ENCODE data around the gene BRD9. TPM values are rescaled to one million over a fixed set of nuclear protein-coding genes. Genes with fewer than 3 reads are reported as not detected.

The BRD9 gene
- total RNA-seq, 6 experiments from 2014 or later: 10.7 to 16.7 (median 13.8) TPM

DNA sequence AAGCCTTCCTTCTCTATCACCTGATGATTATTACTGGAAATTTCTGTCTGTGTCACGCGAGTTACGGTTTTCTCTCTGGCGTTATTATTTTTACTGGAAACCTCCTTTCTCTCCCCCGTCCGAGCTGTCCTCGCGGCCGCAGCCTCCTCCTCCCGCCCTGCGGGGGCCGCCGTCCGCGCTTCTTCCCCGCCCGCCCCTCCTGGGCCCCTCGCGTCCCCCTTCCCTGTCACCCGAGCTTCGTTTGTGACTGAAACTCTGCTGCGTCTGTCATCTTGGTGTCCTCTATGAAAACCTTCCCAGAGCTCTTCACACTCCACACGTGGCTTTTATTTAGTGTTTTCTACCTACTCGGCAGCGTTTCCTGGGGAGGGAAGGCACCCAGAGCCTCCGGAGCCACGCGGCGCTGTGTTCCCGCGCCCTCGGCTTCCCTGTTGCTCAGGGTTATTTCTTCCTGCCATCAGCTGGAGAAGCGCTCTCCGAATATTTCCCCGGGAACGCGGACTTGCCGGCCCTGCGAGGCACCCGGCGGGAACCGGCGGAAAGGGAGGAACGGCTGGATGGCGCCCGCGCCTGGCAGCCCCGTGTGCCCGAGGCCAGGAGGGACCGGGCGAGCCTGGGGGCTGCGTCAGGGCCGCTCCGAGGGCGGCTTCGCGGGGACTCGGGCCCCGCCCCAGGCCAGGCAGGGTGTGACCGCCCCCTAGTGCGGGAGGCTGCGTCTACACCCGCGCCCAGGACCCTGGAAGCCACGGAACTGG lies 34.0 kb upstream of the BRD9 start:
- H3K27ac ChIP-seq: no peak overlapping the region

DNA sequence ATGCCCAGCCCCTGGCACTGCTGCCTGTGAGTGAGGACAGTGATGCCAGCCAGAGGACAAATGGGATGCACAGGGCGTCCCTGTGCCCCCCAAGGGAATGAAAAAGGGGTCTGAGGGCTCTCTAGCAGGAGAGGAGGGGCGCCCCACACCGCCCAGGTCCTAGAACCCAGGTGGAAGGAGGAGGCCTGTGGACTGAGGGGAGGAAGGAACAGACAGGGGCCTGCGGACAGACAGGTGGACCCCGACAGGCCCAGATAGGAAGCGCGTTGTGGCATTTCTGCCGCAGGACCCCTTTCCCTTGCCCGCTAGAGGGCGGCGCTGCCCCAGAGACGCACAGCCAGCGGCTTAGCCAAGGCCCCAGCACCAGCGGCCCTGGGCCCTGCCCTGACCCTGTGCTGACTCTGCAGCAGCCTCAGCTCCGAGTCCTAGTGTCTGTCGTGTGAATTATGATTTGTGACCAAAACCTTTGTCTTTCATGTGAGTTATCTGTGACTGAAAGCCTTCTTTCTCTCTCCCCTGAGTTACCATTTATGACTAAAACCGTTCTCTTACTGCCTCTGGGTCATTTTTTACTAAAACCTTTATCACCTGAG lies 30.8 kb upstream of the BRD9 start:
- no peaks in the 10 kb centered on the region for H3K9me3 ChIP-seq
- H3K27me3 ChIP-seq: peaks cover 0 to 14% of the 10 kb centered on the region in 2 donors
- ATAC-seq (peak; percentile 92 to 99 (median 96)), DNase-seq (peak; percentile 87 to 89 (median 89))
- H3K27ac ChIP-seq: no peak overlapping the region
- H3K36me3 ChIP-seq: no peaks in the 10 kb centered on the region
- H3K4me3 ChIP-seq: no peak overlapping the region
- intact Hi-C loops (cut with DNase I): loop anchor here (5.0 to 10.0 kb wide), 3 partner anchors 219 to 731 kb away; no protein-coding TSS in a partner anchor
- 32% methylated on average over 3 of the region's 17 CpGs for WGBS (ENCODE audit: insufficient coverage, low coverage, low lambda C conversion rate, missing lambda C conversion rate)
- H3K4me1 ChIP-seq: peaks cover 0 to 7% (median 0%) of the 10 kb centered on the region in 4 donors
- TF ChIP-seq, protein P1, sequence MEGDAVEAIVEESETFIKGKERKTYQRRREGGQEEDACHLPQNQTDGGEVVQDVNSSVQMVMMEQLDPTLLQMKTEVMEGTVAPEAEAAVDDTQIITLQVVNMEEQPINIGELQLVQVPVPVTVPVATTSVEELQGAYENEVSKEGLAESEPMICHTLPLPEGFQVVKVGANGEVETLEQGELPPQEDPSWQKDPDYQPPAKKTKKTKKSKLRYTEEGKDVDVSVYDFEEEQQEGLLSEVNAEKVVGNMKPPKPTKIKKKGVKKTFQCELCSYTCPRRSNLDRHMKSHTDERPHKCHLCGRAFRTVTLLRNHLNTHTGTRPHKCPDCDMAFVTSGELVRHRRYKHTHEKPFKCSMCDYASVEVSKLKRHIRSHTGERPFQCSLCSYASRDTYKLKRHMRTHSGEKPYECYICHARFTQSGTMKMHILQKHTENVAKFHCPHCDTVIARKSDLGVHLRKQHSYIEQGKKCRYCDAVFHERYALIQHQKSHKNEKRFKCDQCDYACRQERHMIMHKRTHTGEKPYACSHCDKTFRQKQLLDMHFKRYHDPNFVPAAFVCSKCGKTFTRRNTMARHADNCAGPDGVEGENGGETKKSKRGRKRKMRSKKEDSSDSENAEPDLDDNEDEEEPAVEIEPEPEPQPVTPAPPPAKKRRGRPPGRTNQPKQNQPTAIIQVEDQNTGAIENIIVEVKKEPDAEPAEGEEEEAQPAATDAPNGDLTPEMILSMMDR (IDR thresholded peaks at IDR 0.05): peak; percentile 90 to 93 (median 91)
- TF ChIP-seq POLR2A (IDR thresholded peaks at IDR 0.05): no peak

More for the DNA sequence above, 34.0 kb upstream of the BRD9 start:
- ATAC-seq (peak; percentile 60 to 78 (median 72)), DNase-seq (peak in 2 of 3 donors; percentile 48 to 53)
- H3K4me3 ChIP-seq: peak overlapping the region; percentile 12 to 35 (median 21)
- H3K27me3 ChIP-seq: peaks cover 0 to 14% of the 10 kb centered on the region in 2 donors
- intact Hi-C loops (cut with DNase I): loop anchor here (10.0 kb wide), 2 partner anchors 238 to 728 kb away; no protein-coding TSS in a partner anchor
- H3K9me3 ChIP-seq: no peaks in the 10 kb centered on the region
- whole genome bisulfite sequencing (ENCODE audit: insufficient coverage, low coverage, low lambda C conversion rate, missing lambda C conversion rate): 18% methylated on average over 37 of the region's 65 CpGs
- TF ChIP-seq POLR2A (IDR thresholded peaks at IDR 0.05): no peak
- TF ChIP-seq, protein P1 (IDR thresholded peaks at IDR 0.05): peak; percentile 22 to 32 (median 24)
- peaks cover 0 to 7% (median 0%) of the 10 kb centered on the region in 4 donors for H3K4me1 ChIP-seq
- H3K36me3 ChIP-seq: no peaks in the 10 kb centered on the region

DNA sequence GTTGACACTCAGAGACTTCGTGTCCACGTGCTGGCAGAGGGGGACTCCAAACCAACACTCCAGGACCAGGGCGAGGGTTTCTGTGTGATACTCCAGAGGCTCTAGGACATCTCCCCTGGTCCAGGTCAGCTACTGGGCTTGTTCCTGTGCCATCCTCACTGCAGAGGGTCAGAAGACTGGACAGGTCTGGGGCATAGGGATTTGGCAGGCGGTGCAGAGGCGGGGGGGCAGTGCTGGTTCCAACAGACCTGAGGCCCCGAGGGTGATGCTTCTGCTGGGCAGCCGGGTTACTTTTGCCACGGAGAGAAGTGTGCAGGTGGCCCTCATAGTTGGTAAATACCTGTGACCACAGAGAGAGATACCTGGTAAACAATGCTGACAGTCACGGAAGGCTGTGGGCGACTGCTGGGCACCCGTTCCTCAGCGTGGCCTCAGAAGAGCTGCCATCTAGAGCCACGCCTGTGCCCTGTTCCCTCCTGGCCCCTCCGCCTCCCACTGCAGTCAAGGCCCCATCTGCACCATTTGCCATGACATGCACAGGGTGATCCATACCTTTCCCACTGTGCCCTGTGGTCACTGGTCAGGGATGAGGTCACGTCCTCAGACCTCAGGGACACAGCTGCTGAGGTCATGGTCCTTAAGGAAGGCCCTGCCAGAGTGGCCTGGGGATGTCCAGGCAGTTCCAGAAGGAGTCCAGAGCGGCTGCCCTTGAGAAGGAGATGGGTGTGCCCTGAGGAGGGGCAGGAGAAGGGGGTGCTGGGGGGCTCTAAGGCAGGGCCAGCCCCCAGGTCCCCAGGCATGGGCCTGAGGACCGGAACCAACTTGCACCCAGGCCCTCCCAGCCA lies 30.1 kb upstream of the BRD9 start:
- H3K4me3 ChIP-seq: no peak overlapping the region
- TF ChIP-seq, protein P1 (IDR thresholded peaks at IDR 0.05): no peak
- no peak for TF ChIP-seq POLR2A (IDR thresholded peaks at IDR 0.05)
- H3K36me3 ChIP-seq: no peaks in the 10 kb centered on the region
- intact Hi-C loops (cut with DNase I): loop anchor here (5.0 to 10.0 kb wide), 3 partner anchors 220 to 732 kb away; no protein-coding TSS in a partner anchor
- DNase-seq (peak in 1 of 3 donors; percentile 39), ATAC-seq (peak in 1 of 4 donors; percentile 4)
- peaks cover 0 to 14% of the 10 kb centered on the region in 2 donors for H3K27me3 ChIP-seq
- H3K4me1 ChIP-seq: peaks cover 0 to 7% (median 0%) of the 10 kb centered on the region in 4 donors
- H3K9me3 ChIP-seq: no peaks in the 10 kb centered on the region
- 80% methylated on average over 3 of the region's 17 CpGs for WGBS (ENCODE audit: insufficient coverage, low coverage, low lambda C conversion rate, missing lambda C conversion rate)
- H3K27ac ChIP-seq: no peak overlapping the region

All from right lobe of liver (tissue), 6 donors.